ENCODE data around the gene TTYH2.

The TTYH2 gene

DNA sequence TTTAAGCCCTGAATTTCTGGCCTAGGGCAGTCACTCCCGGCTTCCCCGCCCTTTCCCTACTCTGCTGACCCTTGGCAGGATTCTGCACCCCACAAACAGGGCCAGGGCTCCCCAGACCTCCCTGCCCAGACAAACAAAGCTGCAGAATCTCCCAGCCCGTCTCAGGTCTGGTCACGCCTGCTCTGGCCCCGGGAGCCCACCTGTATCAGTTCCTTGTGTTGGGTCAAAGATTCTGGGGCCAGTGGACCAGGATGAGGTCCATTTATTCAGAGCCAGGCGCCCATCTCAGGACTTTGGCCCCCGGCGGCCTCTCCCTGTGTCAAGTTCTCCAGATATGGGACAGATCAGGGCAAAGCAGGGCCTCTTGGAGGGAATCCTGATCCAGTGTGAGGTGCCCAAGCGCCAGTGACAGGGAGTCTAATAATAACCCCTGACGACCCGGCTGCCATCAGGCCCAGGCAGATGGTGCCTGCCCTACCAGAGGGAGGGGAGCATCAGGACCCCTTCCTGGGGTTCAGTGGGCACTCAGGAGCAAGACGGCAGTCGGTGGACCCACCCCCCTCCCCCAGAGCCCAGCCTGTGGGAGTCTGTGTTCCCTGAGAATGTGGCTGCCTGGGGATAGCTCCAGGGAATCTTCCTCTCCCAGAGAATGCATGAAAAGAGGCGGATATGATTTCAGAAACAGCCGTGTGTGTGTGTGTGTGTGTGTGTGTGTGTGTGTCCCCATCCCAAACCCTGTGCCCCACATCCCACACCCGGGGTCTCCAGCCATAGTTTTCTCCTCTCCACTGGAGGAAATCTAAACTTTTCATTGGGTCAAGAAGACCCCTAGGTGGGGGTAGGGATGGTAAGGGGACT lies 1.3 kb downstream of the TTYH2 start:
- no peak for DNase-seq (ENCODE audit: low read depth in 2 of 2)

GRCh38 chr17:74215342-74215727 lies 2.0 kb downstream of the TTYH2 start:
- DNase-seq (ENCODE audit: low read depth in 2 of 2) = no peak

- no peak for DNase-seq (ENCODE audit: low read depth in 2 of 2)
Observed at GRCh38 chr17:74216505-74216904, 3.1 kb downstream of the TTYH2 start.

GRCh38 chr17:74217037-74217730 lies 3.8 kb downstream of the TTYH2 start:
- DNase-seq (ENCODE audit: low read depth in 2 of 2) = no peak

GRCh38 chr17:74217888-74218287 lies 4.5 kb downstream of the TTYH2 start:
- DNase-seq (ENCODE audit: low read depth in 2 of 2) = no peak

GRCh38 chr17:74218436-74218835 lies 5.1 kb downstream of the TTYH2 start:
- no peak for DNase-seq (ENCODE audit: low read depth in 2 of 2)

DNA sequence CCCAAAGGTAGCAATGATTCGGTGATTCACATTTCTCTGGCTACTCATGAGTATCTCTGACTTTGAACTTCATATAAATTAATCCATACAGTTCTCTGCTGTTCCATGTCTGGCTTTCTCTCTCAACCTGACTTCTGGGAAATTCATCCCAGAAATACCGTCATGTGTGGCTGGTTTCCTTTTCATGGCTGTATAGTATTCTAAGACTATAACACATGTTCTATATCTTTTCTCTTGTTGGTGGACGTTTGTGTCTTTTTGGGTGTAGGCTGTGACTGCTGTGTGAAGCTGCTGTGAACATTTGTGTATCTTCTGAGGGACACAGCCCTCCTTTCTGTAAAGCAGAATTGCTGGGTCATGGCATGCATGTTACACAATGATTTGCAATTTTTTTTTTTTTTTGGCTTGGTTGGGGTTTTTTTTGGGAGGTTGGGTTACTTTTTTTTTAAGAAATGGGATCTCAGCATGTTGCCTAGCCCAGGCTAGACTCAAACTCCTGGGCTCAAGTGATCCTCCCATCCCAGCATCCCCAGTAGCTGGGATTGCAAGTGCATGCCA lies 6.3 kb downstream of the TTYH2 start:
- no peak for DNase-seq (ENCODE audit: low read depth in 2 of 2)

DNA sequence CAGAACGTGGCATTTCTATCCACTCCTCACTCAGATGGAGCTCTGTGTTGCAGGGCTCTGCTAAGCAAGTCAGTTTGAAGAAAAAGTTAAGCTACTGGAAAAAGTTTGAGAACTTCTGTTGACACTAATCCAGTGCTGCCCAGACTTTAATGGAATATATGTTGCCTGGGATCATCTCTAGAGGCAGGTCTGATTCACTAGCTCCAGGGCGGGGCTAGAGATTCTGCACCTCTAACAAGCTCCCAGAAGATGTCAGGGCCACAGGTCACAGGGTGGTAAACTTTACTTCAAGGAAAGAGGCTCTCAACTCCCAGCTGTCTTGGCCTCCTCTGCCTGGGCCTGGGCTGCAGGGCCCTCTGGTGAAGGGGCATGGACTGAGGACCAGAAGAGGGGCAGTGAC lies 6.8 kb downstream of the TTYH2 start:
- DNase-seq (ENCODE audit: low read depth in 2 of 2) = no peak

DNA sequence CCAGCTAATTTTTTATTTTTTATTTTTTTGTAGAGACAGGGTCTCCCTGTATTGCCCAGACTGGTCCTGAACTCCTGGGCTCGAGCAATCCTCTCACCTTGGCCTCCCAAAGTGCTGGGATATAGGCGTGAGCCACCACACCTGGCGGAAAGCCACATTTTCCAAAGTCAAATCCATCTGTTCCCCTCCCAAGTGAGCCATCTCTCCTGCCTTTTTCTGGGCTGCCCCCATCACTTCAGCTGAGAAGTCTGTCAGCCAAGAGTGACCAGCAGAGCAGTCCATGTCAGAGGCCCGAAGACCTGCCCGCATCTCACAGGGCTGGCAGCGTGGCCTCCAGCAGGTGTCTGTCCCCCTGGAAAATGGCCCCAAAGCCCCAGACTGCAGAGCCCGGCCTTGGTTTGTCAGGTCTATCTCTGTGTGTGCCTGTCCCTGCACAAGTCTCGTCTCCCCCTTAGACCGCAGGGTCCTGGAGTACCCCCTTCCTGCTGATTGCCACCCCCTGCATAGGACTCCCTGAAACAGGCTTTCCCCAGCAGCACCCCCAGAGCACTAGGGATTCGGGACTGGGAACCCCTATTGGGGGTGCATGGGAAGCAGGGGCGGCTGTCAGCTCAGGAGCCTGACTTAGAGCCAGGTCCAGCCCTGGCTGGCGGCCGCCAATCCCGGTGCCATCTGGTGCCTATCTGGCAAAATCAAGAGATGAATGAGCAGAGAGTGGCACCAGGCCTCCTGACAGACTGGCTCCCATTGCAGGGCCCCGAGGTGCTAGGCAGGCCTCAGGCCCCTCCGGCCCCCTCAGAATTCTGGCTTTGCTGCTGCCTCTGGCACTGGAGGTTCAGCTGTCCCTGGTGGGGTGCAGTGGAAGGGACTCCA lies 7.8 kb downstream of the TTYH2 start:
- DNase-seq (ENCODE audit: low read depth in 2 of 2) = no peak

DNA sequence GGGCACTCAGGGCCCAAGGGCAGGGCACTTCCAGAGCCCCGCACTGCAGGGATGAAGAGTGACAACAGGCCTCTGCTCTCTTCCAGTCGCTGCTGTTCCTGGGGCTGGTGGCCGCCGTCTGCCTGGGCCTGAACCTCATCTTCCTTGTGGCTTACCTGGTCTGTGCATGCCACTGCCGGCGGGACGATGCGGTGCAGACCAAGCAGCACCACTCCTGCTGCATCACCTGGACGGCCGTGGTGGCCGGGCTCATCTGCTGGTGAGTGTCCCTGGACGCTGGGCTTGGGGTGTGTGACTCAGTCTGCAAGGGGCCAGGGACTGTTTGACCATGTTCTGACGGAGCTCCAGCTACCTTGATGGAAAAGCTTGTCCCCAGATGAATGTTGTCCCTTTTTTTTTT lies 9.0 kb downstream of the TTYH2 start:
- DNase-seq (ENCODE audit: low read depth in 2 of 2) = no peak

DNA sequence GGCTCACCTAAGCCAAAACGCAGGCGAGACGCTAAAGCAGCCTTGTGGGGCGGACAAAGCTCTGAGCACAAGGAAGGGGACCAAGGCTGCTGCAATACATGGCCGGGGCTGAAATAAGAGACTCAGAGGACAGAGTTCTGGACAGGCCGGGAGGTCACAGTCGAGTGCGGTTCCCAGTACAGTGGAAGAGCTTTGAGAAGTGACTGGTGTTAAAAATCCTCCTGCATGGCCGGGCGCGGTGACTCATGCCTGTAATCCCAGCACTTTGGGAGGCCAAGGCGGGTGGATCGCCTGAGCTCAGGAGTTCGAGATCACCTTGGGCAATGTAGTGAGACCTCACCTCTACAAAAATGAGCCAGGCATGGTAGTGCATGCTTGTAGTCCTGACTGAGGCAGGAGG lies 10.5 kb downstream of the TTYH2 start:
- DNase-seq (ENCODE audit: low read depth in 2 of 2) = no peak

DNA sequence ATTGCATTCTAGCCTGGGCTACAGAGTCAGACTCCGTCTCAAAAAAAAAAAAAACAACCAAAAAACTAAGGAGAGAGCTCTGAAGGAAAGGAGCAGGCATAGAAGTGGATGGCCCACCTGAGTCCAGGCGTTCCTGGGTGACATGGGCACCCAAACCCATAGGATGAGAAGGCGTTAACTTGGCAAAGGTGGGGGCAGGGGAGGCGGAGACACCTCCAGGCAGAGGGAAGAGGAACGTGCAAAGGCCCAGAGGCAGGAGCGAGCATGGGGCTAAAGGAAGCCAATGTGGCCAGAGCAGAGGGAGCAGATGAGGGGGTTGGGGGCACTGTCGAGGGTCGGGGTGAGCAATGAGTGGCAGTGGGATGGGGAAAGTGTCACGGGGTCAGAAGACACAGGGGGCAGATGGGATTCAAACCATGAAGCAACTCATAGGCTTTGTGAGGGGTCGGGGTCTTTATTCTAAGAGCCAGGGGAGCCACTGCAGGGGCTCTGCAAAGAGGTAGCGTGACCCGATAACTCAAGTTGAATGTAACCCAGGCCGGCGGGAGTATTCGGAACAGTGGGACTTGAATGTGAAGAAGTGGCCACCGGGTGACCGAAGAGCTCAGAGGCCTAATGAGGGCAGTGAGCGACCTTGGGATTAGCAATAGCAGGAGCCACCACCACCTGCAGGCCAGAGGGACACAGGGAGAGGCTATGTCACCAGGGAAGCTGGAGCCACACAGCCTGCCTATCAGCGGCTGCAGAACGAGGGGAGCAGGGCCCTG lies 11.8 kb downstream of the TTYH2 start:
- no peak for DNase-seq (ENCODE audit: low read depth in 2 of 2)

DNA sequence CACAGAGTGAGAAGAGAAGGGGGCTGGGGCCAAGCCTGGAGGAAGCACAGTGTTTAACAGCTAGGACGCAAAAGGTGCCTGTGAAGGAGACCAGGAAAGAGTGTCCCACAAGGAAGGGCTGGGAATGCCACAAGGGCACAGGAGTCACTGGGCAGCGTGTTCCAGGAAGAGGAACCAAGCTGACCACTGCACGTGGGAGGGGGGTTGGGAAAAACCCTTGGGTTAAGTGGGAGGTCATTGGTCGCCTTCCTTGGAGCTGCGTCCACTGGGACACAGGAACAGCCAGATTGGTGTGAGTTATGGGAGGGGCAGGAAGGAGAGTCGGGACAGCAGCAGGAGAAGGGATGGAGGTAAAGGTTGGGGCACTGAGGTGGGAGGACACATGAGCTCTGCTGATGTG lies 12.9 kb downstream of the TTYH2 start:
- DNase-seq (ENCODE audit: low read depth in 2 of 2) = no peak

DNA sequence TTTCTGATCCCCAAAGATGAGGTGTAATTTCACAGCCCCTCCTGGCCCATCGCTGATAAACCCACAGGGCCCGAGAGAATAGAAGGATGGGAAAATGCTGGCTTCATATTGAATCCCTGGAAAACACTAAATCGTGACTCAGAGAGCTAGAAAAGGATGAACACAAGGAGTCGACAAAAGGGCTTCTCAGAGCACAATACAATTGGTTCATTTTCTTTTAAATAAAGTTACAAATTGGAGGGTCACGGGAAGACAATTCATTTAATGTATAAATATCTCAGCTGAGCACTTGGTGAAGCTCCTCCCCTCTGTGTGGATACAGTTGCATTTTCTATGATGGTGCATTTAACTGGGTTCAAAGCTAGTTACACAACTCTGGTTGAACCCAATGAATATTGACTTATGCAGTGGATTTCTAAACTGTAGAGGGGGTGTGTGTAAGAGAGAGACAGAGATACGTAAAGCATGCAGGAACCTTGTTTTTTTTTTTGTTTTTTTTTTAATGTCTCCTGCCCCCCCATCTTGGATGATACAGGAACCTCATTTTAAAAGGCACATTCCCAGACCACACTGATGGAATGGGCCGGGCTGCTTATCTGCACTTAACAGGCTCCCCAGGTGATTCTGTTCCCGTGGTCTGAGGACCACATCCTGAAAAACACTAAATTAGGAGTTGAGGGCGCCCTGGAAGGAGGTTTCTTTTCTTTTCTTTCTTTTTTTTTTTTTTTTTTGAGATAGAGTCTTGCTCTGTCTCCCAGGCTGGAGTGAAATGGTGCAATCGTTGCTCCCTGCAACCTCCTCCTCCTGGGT lies 14.1 kb downstream of the TTYH2 start:
- DNase-seq (ENCODE audit: low read depth in 2 of 2) = no peak

GRCh38 chr17:74228306-74228978 lies 15.1 kb downstream of the TTYH2 start:
- no peak for DNase-seq (ENCODE audit: low read depth in 2 of 2)

DNA sequence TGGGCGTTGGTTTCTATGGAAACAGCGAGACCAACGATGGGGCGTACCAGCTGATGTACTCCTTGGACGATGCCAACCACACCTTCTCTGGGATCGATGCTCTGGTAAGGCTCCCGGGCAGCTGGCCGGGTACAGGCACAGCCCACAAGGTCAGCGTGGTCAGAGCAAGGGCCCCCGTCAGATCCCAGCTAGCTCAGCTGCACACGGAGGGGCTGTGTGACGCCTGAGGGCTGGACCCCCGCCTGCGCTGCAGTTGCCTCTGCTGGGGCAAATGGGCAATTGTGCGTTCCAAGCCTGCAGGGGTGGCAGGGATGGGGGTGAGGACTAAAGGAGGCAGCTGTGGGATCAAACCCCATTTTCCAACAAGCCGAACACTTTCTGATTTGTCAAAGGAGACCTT lies 17.5 kb downstream of the TTYH2 start:
- no peak for DNase-seq (ENCODE audit: low read depth in 2 of 2)

DNA sequence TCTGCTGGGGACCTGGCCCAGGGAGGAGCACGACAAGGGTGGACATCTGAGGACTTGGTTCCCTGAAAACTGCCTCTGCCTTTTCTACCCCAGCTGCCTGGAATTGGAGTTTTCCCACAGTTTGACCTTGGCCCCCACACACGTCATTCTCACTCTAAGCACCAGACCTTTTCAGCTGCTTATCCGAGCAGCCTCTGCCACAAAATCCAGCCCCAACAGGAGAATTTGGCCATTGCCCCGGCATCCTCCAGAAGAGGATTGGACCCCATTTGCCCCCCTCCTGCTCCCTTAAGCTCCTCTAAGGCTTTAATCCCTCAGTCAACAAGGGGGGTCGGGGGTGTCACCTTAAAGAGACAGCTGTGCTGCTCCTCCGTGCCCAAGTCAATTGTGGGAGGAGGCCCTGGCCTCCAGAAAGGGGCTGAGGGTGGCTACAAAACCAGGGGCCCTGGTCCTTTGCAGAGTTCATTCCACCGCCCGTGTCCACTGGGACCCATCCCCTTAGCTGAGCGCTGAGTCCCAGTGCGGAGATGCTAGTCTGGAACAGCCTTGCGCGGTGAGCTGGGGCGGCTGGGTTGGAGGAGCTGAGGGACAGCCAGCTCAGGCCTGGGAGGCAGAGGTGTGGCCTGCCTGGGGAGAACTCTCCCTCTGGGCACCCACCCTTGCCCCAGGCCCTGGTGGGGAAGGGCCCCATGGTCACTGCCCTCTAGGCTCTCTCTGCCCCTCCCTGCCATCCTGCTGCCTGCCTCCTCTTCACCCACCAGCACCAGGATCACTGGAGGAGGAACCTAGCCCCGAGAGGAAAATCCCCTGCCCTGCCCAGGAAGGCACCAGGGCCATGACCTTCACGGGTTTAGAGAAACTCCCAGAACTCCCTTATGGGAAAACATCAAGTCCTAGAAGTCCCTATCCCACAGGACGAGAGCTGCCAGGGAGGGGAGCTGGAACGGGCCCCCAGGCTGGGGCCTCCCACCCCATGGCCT lies 18.8 kb downstream of the TTYH2 start:
- no peak for DNase-seq (ENCODE audit: low read depth in 2 of 2)

GRCh38 chr17:74233937-74234336 lies 20.6 kb downstream of the TTYH2 start:
- no peak for DNase-seq (ENCODE audit: low read depth in 2 of 2)

DNA sequence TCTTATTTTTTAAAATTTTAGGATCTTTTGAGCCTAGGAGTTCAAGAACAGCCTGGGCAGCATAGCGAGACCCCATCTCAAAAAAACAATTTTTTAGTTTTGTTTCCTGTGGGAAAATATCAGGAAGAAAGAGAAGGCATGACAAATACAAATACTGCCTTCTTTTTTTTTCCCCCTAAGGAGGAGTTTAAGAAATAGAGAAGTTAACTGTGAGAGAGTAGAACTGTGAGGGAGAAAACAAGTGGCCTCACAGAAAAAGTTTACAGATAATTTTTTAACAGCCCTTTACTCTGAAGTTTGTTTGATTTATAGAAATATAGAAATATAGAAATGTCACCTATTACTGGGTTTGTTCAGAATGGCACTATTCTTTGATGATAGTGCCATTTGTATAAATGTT lies 21.1 kb downstream of the TTYH2 start:
- DNase-seq (ENCODE audit: low read depth in 2 of 2) = no peak
